Endothelial cell of umbilical vein (primary cell): Measurements from ENCODE around the gene CTU1.

Experiments
- CTCF ChIP-seq, 2 donors: IDR thresholded peaks; 1 replicate in 1 of 2; 2 replicates in 1 of 2; pipeline ENCODE4 v1.5.1; 2011; ENCODE audit warnings: low read length in 2 of 2, mild to moderate bottlenecking in 2 of 2, moderate library complexity in 2 of 2, control low read depth in 1 of 2, inconsistent platforms in 1 of 2, low read depth in 1 of 2; ENCODE audit not compliant: insufficient read depth in 1 of 2; ENCODE audit errors: extremely low read depth in 1 of 2
- MAX ChIP-seq: IDR thresholded peaks from 2 replicates; pipeline ENCODE4 v1.6.1; 2011; ENCODE audit not compliant: insufficient read depth, insufficient read length
- MYC ChIP-seq: IDR thresholded peaks from one replicate; pipeline ENCODE4 v1.6.1; 2011; ENCODE audit warnings: mild to moderate bottlenecking, low read depth, low read length
- POLR2A ChIP-seq: IDR thresholded peaks from 2 replicates; pipeline ENCODE4 v1.6.1; 2012; ENCODE audit warnings: low read depth, mild to moderate bottlenecking, control low read depth, low read length
- POLR2AphosphoS5 ChIP-seq: IDR thresholded peaks from 2 replicates; pipeline ENCODE4 v1.6.1; 2012; ENCODE audit warnings: low read depth, mild to moderate bottlenecking, control low read depth, low read length, moderate library complexity; ENCODE audit not compliant: insufficient read depth

- no peak for TF ChIP-seq POLR2AphosphoS5
- no peak for TF ChIP-seq CTCF (IDR thresholded peaks at IDR 0.05; ENCODE audit: extremely low read depth in 1 of 2, insufficient read depth in 1 of 2, low read depth in 1 of 2, low read length in 2 of 2)
- TF ChIP-seq POLR2A, result no peak
- no peak for TF ChIP-seq MAX
- TF ChIP-seq MYC, result no peak
These were observed 48.5 kb upstream of the CTU1 start for GRCh38 chr19:51156710-51157109.
